ENCODE measurements around the gene LRRN2. TPM values are rescaled to one million over a fixed set of nuclear protein-coding genes. Genes with fewer than 3 reads are reported as not detected.

Gene LRRN2
- total and polyA plus RNA-seq, 8 donors: 0.43 to 4.1 (median 1.0) TPM; not detected in 2

DNA sequence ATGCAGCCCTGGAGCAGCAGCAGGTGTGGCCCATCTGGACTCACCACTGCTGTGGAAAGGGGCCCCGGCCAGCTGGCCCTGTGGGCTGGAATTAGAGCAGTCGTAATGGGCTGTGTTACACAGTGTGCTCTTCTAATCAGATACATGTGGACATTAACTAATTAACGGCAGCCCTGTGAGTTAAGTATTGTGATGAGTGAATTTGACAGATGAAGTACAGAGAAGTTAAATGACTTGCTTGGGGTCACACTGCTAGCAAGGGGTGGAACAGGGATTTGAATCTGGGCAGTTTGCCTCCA lies 110.7 kb downstream of the LRRN2 start:
- no peaks in the 10 kb centered on the region for H3K27me3 ChIP-seq
- no peaks in the 10 kb centered on the region for H3K9me3 ChIP-seq
- intact Hi-C loops (cut with DNase I; ENCODE audit: low total_unique reads): no loop called here
- H3K36me3 ChIP-seq: peaks cover 0 to 21% (median 19%) of the 10 kb centered on the region in 4 donors
- H3K27ac ChIP-seq: no peak overlapping the region
- TF ChIP-seq POLR2AphosphoS5 (IDR thresholded peaks at IDR 0.05) (no peak), POLR2A (IDR thresholded peaks at IDR 0.05) (no peak), EP300 (IDR thresholded peaks at IDR 0.05) (no peak)
- TF ChIP-seq, protein P1, sequence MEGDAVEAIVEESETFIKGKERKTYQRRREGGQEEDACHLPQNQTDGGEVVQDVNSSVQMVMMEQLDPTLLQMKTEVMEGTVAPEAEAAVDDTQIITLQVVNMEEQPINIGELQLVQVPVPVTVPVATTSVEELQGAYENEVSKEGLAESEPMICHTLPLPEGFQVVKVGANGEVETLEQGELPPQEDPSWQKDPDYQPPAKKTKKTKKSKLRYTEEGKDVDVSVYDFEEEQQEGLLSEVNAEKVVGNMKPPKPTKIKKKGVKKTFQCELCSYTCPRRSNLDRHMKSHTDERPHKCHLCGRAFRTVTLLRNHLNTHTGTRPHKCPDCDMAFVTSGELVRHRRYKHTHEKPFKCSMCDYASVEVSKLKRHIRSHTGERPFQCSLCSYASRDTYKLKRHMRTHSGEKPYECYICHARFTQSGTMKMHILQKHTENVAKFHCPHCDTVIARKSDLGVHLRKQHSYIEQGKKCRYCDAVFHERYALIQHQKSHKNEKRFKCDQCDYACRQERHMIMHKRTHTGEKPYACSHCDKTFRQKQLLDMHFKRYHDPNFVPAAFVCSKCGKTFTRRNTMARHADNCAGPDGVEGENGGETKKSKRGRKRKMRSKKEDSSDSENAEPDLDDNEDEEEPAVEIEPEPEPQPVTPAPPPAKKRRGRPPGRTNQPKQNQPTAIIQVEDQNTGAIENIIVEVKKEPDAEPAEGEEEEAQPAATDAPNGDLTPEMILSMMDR (IDR thresholded peaks at IDR 0.05): no peak
- peaks cover 7 to 16% (median 8%) of the 10 kb centered on the region in 4 donors for H3K4me1 ChIP-seq
- DNase-seq: peak in 1 of 2 donors; percentile 63
- H3K4me3 ChIP-seq: no peak overlapping the region
- WGBS, 5 donors: 55 to 73% (median 60%) methylated on average over 3 of the region's 3 CpGs

DNA sequence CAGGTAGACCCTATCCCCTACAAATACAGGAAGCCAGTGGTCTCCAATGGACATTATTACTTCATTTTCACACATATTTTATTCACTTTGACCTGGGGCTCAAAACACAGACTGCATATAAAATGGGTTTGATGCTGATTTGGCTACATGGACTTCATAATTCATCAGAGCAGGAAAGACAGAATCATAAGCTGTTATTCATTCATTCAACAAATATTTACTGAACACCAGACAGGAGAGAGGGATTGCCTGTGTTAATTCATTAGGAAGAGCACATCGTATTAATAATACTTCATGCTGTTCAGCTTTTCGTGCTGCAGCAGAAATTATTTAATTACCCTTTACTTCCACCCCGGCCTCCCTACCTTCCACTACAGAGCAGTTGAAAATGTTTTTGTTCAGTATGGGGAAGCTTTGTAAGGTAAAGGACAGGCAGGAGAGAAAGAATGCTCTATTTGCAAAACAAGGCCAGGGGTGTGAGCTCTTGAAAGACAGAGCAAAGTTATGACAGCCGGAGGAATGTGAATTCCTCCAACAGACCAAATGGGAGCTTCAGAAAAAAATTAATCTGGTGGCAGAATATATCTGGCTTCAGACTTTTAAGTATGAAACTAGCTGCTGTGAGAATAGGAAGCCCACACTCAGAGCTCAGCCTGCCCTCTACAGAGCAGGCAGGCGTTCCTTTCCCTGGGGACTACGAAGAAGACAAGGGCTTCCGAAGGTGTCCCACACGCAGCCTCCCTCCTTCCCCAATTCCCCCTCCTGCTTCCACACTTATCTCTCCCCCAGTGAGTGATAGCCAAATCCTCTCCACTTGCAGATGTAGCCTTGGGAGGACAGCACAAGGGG lies 111.3 kb downstream of the LRRN2 start:
- DNase-seq: no peak
- peaks cover 6 to 14% (median 8%) of the 10 kb centered on the region in 4 donors for H3K4me1 ChIP-seq
- H3K9me3 ChIP-seq: no peaks in the 10 kb centered on the region
- TF ChIP-seq EP300 (IDR thresholded peaks at IDR 0.05): no peak
- TF ChIP-seq, protein P1 (IDR thresholded peaks at IDR 0.05): no peak
- TF ChIP-seq POLR2A (IDR thresholded peaks at IDR 0.05): no peak
- no peak for TF ChIP-seq POLR2AphosphoS5 (IDR thresholded peaks at IDR 0.05)
- H3K36me3 ChIP-seq: peaks cover 0 to 22% (median 18%) of the 10 kb centered on the region in 4 donors
- intact Hi-C loops (cut with DNase I; ENCODE audit: low total_unique reads): no loop called here
- H3K4me3 ChIP-seq: no peak overlapping the region
- H3K27me3 ChIP-seq: no peaks in the 10 kb centered on the region
- 71 to 81% (median 76%) methylated on average over 8 of the region's 8 CpGs for WGBS, 5 donors
- no peak overlapping the region for H3K27ac ChIP-seq

DNA sequence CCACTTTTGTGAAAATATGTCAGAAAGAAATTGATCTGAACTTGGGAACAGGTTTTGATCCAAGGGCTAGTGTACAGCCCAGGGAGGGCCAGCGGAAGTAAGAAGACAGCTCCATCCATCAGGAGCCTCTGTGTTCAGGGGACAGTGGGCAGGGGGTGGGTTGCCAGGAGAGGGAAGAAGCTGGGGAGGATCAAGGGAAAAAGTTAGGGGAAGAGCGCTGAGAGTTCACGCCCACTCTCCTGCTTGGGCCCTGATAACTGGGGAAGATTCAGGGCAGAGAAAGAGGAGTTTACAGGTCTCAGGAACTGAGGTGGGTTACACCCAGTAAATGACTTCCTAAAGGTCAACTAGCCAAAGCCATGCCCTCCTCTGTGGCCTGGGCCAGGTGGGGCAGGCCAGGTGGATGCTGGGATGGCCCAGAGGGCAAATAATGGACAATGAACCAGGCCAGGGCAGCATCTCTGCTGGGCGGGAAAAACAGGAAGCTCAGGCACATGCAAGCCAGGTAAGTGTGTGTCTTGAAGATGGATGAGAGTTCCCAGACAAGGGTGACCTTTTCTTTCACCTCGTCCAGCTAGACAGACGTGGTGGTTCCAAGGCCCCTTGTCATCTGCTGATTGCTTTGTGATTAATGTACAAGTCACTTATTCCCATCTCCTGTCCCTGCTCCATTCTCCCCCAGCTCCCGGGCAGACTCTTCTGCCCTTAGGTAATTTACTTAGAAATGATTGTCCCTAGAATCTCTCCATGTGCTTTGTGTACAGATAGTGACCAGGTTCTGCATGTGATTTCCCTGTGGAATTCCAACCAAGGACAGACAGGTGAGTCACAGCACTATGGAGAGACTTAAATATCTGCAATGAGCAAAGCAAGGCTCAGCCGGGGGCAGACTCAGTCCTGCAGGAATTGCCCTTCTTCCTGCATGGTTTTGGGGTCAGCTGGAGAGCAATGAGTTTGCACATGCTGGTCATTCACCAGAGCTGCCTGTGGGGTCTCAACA lies 112.3 kb downstream of the LRRN2 start:
- H3K27me3 ChIP-seq: no peaks in the 10 kb centered on the region
- DNase-seq: no peak
- 79 to 91% (median 84%) methylated on average over 8 of the region's 8 CpGs for WGBS, 5 donors

More for the DNA sequence above, 112.3 kb downstream of the LRRN2 start:
- Histone ChIP-seq H3K4me3 (no peak overlapping the region), H3K36me3 (peaks cover 0 to 31% (median 23%) of the 10 kb centered on the region in 4 donors), H3K9me3 (no peaks in the 10 kb centered on the region), H3K27ac (no peak overlapping the region), H3K4me1 (peaks cover 0 to 4% (median 3%) of the 10 kb centered on the region in 4 donors)
- intact Hi-C loops (cut with DNase I; ENCODE audit: low total_unique reads): no loop called here
- TF ChIP-seq EP300 (IDR thresholded peaks at IDR 0.05) (no peak), POLR2AphosphoS5 (IDR thresholded peaks at IDR 0.05) (no peak), POLR2A (IDR thresholded peaks at IDR 0.05) (no peak)
- TF ChIP-seq, protein P1 (IDR thresholded peaks at IDR 0.05): no peak

Measured in stomach (tissue), 9 donors.